Measurements from ENCODE around the gene RPS6KA5. TPM values are rescaled to one million over a fixed set of nuclear protein-coding genes. Genes with fewer than 3 reads are reported as not detected.
A peak's percentile ranks its signal among the peaks of the same experiment; 100 is the strongest.

The RPS6KA5 gene
- total RNA-seq (2021; ENCODE audit: unreplicated experiment): 24.2 TPM
- 5.4 and 7.3 TPM in 2 replicates for polyA plus RNA-seq (2012)
- percentile 92 among the genes with signal in this experiment for Bru-seq, nascent RNA
- BruChase-seq, experiment 1, labeled RNA remaining after a 6-hour chase: percentile 80 among the genes with signal in this experiment
- BruChase-seq, experiment 2, labeled RNA remaining after a 2-hour chase: percentile 81 among the genes with signal in this experiment
- long read RNA-seq, full-length matches to known transcripts: 80 of 112 reads
- long read RNA-seq, partial matches to known transcripts: 6 of 112 reads
- long read RNA-seq, other reads (novel, unspliced or antisense): 26 of 112 reads

GRCh38 chr14:91060351-91061055 lies at the start of gene RPS6KA5:
Gene RPS6KA5 (minus strand): TSS chr14:91060641. CDS start chr14:91060434, 207 bp downstream.
- ChIA-PET POLR2A (interaction anchor here (0.7 to 1.1 kb wide), 7 partner anchors 9 to 91 kb away, joined by 3 to 7 read pairs (median 3); no protein-coding TSS in a partner anchor), CTCF (interaction anchor here (0.7 to 1.1 kb wide), 6 partner anchors 53 to 302 kb away, joined by 3 to 5 read pairs (median 3); partner anchors contain the start of gene DGLUCY), RAD21 (ENCODE audit: low non-redundant PET in 1 of 2, low total read pairs in 2 of 2, uncharacterized antibody in 2 of 2, unreplicated experiment in 2 of 2) (interaction anchor here in 1 of 2 experiments (0.7 to 0.9 kb wide), 2 partner anchors 113 to 158 kb away, joined by 3 to 4 read pairs; no protein-coding TSS in a partner anchor)
- no peaks in the 10 kb centered on the region for H3K9me2 ChIP-seq (ENCODE audit: insufficient read depth)
- H2AFZ ChIP-seq (ENCODE audit: low read depth, low read length, poor library complexity, severe bottlenecking): peak within 1 kb of the TSS; percentile 24
- H3K4me2 ChIP-seq (ENCODE audit: low read length): peak within 1 kb of the TSS; percentile 83
- H3K27me3 ChIP-seq (ENCODE audit: insufficient read depth, low read length): no peaks in the 10 kb centered on the region
- H3K4me3 ChIP-seq (replicated peaks in 1 of 2; ENCODE audit: low read depth in 1 of 2, low read length in 2 of 2): peak within 1 kb of the TSS; percentile 80 to 84
- H3K4me1 ChIP-seq (ENCODE audit: control insufficient read depth in 1 of 2, insufficient read depth in 2 of 2, low read length in 2 of 2): peaks cover 20 to 44% of the 10 kb centered on the region in 2 experiments
- DNase-seq (ENCODE audit: low read depth, low spot score) (peak; percentile 100), ATAC-seq (peak; percentile 89)
- H3K9me3 ChIP-seq (ENCODE audit: control insufficient read depth in 1 of 2, insufficient read depth in 1 of 2, low read depth in 1 of 2, low read length in 2 of 2): no peaks in the 10 kb centered on the region
- no peaks in the 10 kb centered on the region for H4K20me1 ChIP-seq (ENCODE audit: insufficient read depth)
- intact Hi-C loops (cut with micrococcal nuclease): loop anchor here (2.0 kb wide), 1 partner anchor 92 kb away; no protein-coding TSS in a partner anchor
- H3K79me2 ChIP-seq (ENCODE audit: insufficient read depth, low read length): peaks cover 41% of the 10 kb centered on the region
- peak within 1 kb of the TSS; percentile 84 for H3K27ac ChIP-seq (ENCODE audit: low read depth, low read length)
- BruUV-seq (replicated peaks): no TSS peak
- H3K36me3 ChIP-seq (ENCODE audit: control insufficient read depth in 1 of 2, insufficient read depth in 2 of 2, low read length in 2 of 2): no peaks in the 10 kb centered on the region
- peak within 1 kb of the TSS; percentile 77 for H3K9ac ChIP-seq (ENCODE audit: low read length)
- TF ChIP-seq SP1 (IDR thresholded peaks at IDR 0.05; ENCODE audit: low read depth) (peak; percentile 97), CBX3 (IDR thresholded peaks at IDR 0.05; ENCODE audit: low read depth) (peak; percentile 53; the same call in 1 of the 2 replicates), ZNF274 (IDR thresholded peaks at IDR 0.05; ENCODE audit: low read depth, low read length) (no peak), ATF3 (IDR thresholded peaks at IDR 0.05) (no peak), ZBTB33 (IDR thresholded peaks at IDR 0.05; ENCODE audit: extremely low read depth, insufficient replicate concordance, low read length) (no peak), JUND (IDR thresholded peaks at IDR 0.05) (no peak), POLR2AphosphoS5 (IDR thresholded peaks at IDR 0.05; ENCODE audit: low read depth, low read length) (peak; percentile 71), EZH2phosphoT487 (IDR thresholded peaks at IDR 0.05; ENCODE audit: borderline replicate concordance) (no peak), ELF1 (IDR thresholded peaks at IDR 0.05; ENCODE audit: borderline replicate concordance, low read depth) (no peak), RAD21 (IDR thresholded peaks at IDR 0.05; ENCODE audit: low read depth) (peak; percentile 25; the same call in 1 of the 2 replicates), REST (IDR thresholded peaks at IDR 0.05; ENCODE audit: low read depth) (no peak), EGR1 (IDR thresholded peaks at IDR 0.05; ENCODE audit: low read depth) (peak; percentile 84), YY1 (IDR thresholded peaks at IDR 0.05; ENCODE audit: extremely low read depth, insufficient replicate concordance, low read depth, low read length) (peak; percentile 20), SIN3A (IDR thresholded peaks at IDR 0.05; ENCODE audit: low read depth) (no peak; the same call in 1 of the 2 replicates), EZH2 (IDR thresholded peaks at IDR 0.05) (no peak), FOSL1 (IDR thresholded peaks at IDR 0.05; ENCODE audit: low read depth) (no peak)

All from HCT116 (cell line).